Activated T-cell treated with anti-CD3 and anti-CD28 coated beads for 48 hours (primary cell): ENCODE results near the gene RNF19B.
"Not testable (repeated sequence)": the region's sequence is repeated elsewhere in the genome, so short reads cannot be mapped to it uniquely, and the experiment has no call there.

Source experiments
- DNase-seq: peaks from one replicate; pipeline ENCODE4 v3.0.0-alpha.2; 2020; ENCODE audit warnings: low read depth

RNF19B gene

DNA sequence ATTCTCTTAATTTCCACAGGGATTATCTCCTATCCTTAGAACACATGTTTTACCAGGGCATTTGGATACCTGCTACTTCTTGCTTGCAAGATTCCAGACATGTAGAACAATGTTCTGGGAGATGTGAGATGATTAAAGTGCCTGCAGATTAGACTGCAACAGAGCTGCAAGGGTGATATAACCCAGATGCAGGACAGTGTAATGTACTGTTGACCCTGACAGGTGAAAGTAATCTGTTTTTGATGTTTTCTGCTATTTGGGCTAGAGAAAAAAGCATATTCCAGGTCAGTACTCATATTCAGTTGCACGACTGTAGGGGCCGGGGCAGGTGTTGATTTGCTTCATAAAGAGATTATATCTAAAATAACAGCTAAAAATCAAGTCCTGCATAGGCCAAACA is 36.3 kb downstream of the RNF19B start:
- no peak for DNase-seq

DNA sequence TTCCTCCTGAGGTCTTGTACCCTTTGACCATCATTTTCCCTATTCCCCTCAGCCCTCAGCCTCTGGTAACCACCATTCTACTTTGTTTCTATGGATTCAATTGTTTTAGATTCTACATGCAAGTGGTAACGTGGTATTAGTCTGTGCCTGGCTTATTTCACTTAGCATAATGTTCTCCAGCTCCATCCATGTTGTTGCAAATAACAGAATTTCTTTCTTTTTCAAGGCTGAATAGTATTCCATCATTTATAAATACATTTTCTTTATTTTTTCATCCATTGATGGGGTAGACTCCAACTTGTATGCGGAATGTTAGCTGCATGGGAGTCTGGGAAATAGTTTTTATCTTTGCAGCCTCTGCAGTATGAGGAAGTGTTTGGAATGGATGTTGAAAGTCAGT is 37.2 kb downstream of the RNF19B start:
- no peak for DNase-seq

DNA sequence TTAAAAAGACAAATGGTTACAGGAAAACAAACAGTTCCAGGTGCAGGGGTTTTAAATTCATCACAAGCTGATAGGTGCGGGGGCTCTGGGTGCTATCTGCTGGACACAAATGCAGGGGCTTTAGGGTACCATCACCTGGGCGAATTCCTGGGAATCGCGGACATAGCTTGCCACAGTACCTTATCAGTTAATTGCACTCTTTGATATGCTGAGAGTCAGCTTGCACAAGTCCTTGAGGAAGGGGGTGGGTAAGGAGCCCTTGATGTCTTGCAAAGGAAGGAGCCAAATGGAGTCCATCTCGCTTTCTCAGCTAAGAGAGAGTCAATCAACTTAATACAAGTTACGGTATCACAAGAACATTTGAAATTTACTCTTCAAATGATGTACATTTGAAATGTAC is 38.0 kb downstream of the RNF19B start:
- no peak for DNase-seq

DNA sequence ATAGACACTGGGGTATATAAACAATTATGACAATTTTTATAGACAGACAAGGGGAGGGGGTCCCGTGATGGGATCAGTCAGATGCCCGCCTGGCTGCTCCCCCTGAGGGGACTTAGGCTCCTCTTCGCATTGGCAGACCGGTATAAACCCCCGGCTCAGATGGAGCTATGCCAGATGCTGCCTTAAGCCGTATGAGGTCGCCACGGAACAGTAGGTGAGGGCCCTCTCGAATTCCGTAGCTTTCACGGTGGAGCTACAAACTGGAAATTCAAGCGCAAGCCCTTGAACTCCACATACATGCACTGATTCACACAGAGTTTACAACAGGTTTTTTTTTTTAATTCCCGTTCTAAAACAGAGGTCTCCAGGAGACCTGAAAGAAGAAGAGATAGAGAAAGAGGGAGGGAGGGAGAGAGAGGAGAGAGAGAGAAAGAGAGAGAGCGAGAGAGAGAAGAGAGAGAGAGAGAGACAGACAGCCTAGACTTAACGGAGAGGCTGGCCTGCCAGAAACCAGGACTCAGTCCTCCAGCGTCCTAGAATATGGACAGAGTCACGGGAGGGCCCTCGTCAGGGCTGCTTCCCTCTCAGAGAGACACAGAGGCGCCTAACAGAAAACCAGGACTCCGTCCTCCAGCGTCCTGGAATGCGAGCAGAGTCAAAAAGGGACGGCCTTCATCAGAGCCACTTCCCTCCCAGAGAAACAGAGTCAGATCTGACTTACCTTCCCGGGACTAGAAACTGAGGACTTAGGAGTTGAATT is 39.0 kb downstream of the RNF19B start:
- no peak for DNase-seq

DNA sequence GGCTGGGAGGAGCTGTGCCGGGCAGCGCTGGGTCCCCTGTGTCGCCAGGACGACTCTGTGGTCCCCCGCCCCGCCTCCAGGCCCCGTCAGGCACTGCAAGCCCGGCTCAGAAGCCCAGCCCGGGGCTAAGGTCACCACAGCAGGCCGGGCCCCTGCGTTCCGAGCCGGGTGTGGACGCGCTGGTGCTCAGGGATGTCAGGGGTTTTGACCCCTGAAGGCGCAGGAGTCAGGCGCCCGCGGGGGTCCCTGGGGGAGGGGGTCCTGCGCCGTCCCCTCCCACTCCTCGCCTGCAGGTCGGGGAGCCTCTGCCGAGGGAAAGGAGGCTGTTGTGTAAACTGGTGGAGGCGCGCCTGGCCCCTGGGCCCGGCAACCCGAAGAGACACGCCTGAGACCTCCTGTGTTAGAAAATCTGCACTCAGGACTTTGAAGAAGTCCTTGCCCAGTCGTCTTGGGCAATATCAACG is 39.7 kb downstream of the RNF19B start:
- DNase-seq: no peak

DNA sequence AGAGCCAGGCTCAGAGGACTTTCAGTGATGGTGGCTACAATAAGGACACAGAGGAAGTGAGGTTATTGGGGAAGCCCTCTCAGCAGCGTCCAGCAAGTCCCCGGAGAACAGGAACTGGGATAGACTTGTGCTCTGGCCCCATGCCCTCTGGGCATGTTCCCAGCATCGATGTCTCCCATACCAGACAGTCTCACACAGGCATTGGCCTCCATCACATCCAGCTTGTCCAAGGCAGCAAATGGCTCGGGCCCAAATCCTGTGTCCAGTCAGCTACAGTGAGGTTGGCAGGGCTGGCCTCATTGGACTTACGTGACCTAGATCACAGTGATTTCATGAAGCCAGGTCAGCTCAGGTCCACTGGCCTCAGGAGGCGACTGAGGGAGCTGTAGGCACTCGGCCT is 43.8 kb downstream of the RNF19B start:
- no peak for DNase-seq

DNA sequence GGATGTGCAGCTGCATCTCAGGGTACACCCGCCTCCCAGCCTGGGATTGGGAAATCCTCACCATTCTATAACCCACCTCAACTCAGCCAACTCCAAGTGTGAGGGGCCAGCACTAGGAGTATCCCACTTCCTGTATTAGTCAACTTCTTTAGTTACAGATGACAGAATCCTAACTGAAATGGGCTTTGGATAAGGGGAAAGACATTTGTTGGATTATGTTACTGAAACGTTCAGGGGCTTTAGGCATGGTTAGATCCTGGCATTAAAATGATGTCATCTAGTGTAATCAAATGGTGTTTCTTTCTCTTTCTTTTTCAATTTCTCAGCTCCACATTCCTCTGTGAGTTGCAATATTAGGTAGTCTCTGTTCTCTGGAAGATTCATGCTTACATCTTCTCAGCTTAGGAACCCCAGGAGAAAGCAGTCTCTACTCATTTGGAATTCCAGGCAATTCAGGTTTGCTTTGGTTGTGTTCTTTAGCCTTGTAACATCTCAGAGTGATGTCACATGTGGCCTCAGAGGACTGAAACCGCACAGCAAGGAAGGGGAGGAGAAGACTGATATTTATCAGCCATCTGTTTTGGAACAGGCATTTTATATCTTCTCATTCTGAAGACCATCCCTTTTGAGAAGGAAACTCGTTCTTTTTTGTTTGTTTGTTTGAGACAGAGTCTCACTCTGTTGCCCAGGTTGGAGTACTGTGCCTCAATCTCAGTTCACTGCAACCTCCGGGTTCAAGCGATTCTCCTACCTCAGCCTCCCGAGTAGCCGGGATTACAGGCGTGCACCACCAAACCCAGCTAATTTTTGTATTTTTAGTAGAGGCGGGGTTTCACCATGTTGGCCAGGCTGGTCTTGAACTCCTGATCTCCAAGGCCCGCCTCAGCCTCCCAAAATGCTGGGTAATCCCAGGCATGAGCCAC is 44.5 kb downstream of the RNF19B start:
- DNase-seq: no peak

DNA sequence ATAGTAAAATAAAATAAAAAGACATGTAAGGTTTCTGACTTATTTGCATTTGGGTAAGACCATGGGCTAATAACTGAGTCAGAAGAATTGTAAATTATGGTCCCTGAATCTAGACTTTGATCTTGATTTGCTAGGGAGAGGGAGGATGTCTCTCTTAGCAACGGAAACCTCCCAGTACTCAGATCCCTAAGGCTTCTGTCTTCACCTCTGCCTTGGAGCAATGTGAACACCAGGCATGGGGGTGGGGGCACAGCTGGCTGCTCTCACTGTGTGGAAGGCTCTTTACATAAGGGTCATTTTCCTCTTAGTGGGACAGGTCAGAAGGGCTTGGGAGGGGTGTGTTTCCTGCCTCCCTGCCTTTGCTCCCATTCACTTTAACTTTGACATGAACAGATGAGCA is 46.4 kb downstream of the RNF19B start:
- no peak for DNase-seq

DNA sequence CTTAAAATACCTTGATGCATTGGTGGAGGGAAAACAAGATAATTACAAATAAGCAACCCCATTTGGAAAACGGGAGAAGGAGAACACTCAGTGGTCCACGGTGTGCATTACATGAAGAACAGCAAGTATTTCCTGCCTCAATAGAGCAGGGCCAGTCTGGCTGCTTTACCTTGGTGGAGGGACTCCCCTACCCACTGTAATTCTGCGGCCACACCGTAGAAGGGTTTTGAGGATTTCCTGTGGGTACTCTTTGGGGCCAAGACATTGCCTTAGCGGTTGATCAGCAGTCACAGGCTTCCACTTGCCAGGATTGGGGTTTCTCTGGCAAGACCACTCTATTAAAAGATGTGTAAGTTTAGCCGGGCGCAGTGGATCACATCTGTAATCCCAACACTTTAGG is 47.1 kb downstream of the RNF19B start:
- no peak for DNase-seq

DNA sequence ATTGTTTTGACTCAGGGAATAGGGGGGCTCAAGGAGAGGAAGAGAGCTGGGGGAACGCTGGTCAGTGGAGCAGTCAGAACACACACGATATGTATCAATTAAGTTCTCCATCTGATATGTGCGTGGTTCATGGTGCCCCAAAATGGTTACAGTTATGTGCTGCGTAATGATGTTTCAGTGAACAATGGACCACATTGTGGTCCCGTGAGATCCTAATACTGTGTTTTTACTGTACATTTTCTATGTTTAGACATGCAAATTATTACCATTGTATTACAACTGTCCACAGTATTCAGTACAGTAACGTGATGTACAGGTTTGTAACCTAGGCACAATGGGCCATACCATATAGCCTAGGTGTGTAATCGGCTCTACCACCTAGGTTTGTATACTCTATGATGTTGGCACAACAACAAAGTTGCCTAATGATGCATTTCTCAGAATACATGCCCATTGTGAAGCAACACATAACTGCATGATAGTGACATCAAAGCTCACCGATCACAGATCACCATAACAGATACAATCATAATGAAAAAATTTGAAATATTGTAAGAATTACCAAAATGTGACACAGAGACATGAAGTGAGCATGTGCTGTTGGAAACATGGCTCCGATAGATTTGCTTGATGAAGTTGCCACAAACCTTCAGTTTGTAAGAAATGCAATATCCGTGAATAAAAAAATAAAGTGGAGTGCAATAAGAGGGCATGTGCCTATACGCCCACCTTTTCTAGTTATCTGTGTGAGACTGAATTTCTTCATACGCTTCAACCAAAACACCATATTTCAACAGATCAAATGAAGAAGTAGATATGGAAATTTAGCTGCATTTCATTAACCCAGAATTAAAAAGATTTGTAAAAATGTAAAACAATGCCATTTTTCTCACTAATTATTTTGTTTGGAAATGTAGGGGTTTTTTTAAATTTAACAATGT is 48.6 kb downstream of the RNF19B start:
- no peak for DNase-seq

DNA sequence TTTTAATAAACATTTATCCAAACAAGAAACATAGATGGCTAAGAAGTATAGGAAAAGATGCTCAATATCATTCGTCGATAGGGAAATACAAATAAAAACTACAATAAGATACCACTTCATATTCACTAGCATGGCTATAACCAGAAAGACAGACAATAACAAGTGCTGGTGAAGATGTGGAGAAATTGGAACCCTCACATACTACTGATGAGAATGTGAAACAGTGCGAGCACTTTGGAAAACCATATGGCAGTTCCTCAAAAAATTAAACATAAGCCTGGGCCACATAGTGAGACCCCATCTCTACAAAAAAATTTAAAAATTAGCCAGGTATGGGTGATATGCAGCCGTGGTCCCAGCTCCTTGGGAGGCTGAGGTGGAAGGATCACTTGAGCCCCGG is 54.3 kb downstream of the RNF19B start:
- DNase-seq: no peak

DNA sequence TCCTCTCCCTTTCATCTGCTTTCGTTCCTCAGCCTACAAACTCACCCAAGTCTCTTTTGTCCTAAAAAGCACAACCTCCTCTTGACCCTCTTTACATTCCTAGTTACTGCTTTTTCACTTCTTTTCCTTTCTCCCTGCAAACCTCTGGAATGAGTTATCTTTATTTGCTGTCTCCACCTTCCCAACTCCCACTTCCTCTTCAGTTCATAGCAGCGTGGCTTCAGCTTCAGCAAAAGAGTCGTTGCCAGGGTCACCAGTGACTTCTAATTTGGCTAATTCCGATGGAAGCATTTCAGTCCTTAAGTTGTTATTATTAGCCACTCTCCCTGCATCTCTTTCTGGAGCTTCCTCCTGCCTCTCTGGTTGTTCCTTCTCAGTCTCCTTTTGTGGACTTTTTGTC is 57.2 kb downstream of the RNF19B start:
- DNase-seq: no peak

DNA sequence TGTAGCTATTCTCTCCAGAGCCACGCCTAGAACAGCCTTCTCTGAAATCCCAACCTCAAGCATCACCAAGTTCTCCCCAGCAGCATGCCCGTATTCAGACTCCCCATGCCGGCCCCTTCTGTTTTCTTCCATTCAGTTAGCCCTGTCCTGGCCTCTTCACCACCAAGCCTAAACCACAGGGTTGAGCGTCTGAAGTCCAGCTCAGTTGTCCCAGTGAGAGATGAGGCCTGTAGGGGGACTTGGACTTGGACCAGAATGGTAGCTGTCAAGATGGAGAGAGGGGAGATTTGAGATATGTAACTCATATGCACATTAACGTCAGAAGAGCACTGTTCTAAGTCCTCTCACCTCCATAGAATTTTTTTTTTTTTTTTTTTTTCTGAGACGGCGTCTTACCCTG is 58.0 kb downstream of the RNF19B start:
- DNase-seq: no peak

DNA sequence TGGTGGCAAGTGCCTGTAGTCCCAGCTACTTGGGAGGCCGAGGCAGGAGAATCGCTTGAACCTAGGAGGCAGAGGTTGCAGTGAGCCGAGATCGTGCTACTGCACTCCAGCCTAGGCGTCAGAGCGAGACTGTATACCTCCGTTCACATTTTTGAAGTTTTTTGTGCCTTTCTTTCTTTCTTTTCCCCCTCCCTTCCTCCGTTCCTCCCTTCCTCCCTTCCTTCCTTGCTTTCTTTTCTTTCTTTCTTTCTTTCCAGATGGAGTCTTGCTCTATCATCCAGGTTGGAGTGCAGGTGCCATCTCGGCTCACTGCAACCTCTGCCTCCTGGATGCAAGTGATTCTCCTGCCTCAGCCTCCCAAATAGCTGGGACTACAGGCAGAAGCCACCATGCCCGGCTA is 59.0 kb downstream of the RNF19B start:
- not testable (repeated sequence) for DNase-seq

DNA sequence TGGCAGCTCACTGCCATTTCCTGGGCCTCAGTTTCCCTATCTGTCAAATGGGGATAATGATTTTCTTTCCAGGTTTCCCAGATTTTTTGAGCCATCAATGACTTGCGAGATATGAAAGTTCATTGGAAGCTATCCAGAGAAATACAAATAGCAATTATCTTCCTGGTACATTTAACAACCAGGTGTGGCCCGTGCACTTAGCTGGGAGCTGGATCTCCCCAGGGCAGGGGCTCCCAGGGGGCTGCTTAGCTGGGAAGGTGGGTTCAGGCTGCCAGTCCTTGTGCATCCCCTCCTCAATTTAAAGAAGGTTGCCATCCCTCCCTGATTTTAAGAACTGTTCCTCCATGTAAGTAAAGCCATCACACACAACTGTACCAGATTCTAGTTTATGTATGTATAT is 59.8 kb downstream of the RNF19B start:
- no peak for DNase-seq

DNA sequence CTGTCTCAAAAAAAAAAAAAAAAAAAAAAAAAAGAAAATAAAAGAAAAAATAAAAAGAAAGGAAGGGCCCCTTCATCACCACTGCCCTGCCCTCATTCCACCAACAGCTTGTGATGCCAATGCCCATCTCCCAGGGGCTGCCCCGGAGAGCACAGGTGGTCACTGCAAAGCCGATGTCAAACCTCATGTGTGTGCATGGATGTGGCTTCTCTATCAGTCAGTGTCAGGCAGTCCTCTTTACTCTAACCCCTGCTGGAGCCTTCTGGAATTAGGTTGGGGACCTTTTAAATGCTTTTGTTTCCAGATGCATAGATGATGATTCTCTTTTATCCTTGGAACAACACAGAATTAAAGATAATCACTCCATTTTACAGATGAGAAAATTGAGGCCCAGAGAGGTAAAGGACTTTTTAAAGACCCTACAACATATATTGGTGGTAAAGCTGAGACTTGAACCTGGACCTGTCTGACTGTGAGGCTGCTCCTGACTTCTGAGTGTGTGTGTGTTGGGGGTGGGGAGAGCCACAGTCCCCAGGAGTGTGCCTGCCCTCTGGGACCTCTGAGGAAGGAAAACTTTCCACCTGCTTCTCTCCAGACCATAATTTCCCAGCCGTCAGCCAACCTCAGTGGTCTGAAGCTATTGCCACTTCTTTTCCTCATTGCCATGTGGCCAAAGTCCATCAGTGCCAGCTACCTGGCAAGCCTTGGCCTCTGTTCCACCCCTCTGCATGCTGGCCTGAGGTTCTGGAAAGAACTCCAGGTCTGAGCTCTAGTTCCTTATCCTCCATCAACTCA is 60.4 kb downstream of the RNF19B start:
- no peak for DNase-seq

DNA sequence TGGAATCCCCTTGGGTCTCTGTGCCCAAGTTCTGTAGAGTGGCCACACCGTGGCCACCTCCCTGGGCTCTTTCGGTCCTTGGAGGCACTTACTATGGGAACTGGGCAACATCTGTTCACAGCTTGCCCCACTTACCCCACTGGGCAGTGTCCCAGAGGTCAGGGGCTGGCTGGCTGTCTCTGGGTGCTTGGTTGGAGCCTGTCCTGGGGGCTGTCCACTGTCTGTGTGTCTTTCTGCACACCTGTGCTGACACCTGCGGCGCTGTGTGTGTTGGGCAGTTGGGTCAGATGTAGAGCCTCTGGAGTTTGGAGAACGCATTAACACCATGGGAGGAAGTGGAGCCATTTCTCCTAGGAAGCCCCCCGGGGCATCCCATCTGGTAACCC is 62.1 kb downstream of the RNF19B start:
- DNase-seq: no peak

DNA sequence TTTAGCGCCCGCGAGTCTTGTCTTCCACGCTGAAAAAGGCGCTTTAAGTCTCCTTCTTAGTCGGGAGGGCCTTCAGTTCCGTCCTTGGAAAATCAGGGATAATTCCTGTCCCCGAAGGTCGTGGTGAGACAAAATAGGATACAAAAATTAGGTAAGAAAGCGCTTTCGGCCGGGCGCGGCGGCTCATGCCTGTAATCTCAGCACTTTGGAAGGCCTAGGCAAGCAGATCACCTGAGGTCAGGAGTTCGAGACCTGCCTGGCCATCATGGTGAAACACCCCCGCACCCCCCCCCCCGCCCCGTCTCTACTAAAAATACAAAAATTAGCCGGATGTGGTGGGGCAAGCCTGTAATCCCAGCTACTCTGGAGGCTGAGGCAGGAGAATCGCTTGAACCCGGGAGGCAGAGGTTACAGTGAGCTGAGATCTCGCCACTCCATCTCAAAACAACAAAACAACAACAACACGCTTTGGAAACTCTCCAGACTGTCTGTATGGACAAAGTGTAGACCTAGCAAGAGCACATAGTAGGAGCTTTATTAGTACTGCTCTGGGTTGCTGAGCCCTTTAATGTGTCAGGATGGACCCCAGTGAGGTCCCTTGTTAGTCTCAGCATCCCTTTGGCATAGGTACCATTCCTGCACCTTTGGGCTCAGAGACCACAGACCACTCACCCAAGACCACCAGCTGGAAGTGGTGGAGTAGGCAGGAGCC is 62.6 kb downstream of the RNF19B start:
- DNase-seq: no peak

DNA sequence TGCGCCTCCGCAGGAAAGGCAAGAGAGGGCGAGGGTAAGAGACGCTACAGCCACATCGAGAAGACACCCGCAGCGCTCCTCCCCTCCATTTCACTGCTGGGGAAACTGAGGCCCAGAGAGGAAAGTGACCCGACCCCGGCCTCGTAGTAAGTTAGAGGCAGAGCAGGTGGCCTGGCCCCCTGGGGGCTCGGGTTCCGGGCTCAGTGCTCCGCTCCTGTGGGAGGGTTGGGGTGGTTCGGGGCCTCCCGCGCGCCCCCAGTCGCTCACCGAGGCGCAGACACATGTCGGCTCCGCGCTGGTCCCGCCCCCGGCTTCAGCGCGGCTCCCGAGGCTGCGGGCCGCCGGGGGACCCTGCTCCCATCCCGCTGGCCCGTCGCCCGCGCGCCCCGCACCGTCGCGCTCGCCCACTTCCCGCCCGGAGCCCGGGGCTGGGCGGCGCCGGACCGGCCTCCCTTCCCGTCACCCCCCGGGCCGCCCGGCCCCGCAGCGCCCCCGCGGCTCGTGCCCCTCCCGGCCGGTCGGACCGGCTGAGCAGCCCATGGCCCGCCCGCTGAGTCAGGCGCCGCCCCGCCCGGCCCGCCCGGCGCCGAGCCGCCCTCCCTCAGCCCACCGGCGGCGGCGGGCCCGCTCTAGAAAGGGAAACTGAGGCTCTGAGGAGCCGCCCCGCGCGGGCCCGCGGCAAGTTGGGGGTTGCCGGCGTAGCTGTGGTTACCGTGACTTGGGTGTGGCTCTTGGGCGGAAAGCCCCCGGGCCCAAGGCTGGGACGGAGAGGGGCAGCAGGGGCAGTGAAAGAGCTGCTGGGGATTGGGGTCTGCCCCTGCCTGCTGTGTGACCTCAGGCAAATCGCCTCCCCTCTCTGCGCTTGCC is 63.4 kb downstream of the RNF19B start, which contains the start of gene TMEM54:
Gene TMEM54, minus strand, starts transcription at position 434 of the 867 bp plus-strand sequence. Its CDS starts 151 bp downstream, at position 283.
- DNase-seq: no peak
